ENCODE results near the gene CNNM1. TPM values are rescaled to one million over a fixed set of nuclear protein-coding genes. Genes with fewer than 3 reads are reported as not detected.

The CNNM1 gene
- total RNA-seq, 1 experiment from 2014 or later = 0.90 TPM

- ChIA-PET POLR2A (no interaction called here), CTCF (no interaction called here)
- no peak for ATAC-seq
Measured at GRCh38 chr10:99372546-99373271, 43.6 kb downstream of the CNNM1 start.

GRCh38 chr10:99374526-99374925 lies 45.4 kb downstream of the CNNM1 start:
- peaks cover 6% of the 10 kb centered on the region for H3K4me1 Mint-ChIP-seq
- H3K4me3 Mint-ChIP-seq = no peak overlapping the region
- CTCF ChIA-PET = no interaction called here
- no peaks in the 10 kb centered on the region; the same call in 1 of the 2 replicates for H3K27me3 Mint-ChIP-seq (ENCODE audit: low read depth)
- DNase-seq (ENCODE audit: low spot score) = no peak
- POLR2A ChIA-PET = no interaction called here
- no peak for TF ChIP-seq MXD4 (CRISPR knock-in tag; IDR thresholded peaks at IDR 0.05; ENCODE audit: borderline replicate concordance)
- no peak for TF ChIP-seq ZNF138 (CRISPR knock-in tag; conservative IDR thresholded peaks at IDR 0.05)
- no peak for TF ChIP-seq KAT7 (CRISPR knock-in tag; IDR thresholded peaks at IDR 0.05; ENCODE audit: borderline replicate concordance)
- no peak for TF ChIP-seq ZNF263 (CRISPR knock-in tag; IDR thresholded peaks at IDR 0.05; ENCODE audit: low read depth)
- no peak for TF ChIP-seq CREB1 (CRISPR knock-in tag; IDR thresholded peaks at IDR 0.05)
- TF ChIP-seq ZMAT4 (CRISPR knock-in tag; IDR thresholded peaks at IDR 0.05) = no peak
- no peak for TF ChIP-seq SOX15 (CRISPR knock-in tag; IDR thresholded peaks at IDR 0.05)
- TF ChIP-seq EMX1 (CRISPR knock-in tag; IDR thresholded peaks at IDR 0.05) = no peak
- TF ChIP-seq ZNF219 (CRISPR knock-in tag; IDR thresholded peaks at IDR 0.05; ENCODE audit: borderline replicate concordance) = no peak
- no peaks in the 10 kb centered on the region for H3K9me3 Mint-ChIP-seq
- H3K27ac Mint-ChIP-seq = no peak overlapping the region
- no peak for ATAC-seq
- H3K36me3 Mint-ChIP-seq = no peaks in the 10 kb centered on the region

More at GRCh38 chr10:99372546-99373271, 43.6 kb downstream of the CNNM1 start:
- Mint-ChIP-seq H3K27me3 (ENCODE audit: low read depth) (no peaks in the 10 kb centered on the region; the same call in none of the 2 replicates), H3K36me3 (no peaks in the 10 kb centered on the region), H3K27ac (no peak overlapping the region), H3K4me1 (peaks cover 6% of the 10 kb centered on the region), H3K9me3 (no peaks in the 10 kb centered on the region), H3K4me3 (no peak overlapping the region)
- no peak for DNase-seq (ENCODE audit: low spot score)
- TF ChIP-seq ZNF317 (CRISPR knock-in tag; IDR thresholded peaks at IDR 0.05; ENCODE audit: borderline replicate concordance, low read depth) = no peak
- no peak for TF ChIP-seq NFYB (CRISPR knock-in tag; conservative IDR thresholded peaks at IDR 0.05; ENCODE audit: low read depth)
- no peak for TF ChIP-seq CTCF (IDR thresholded peaks at IDR 0.05)
- no peak for TF ChIP-seq E2F4 (CRISPR knock-in tag; IDR thresholded peaks at IDR 0.05; ENCODE audit: borderline replicate concordance, low read depth)

GRCh38 chr10:99374972-99375371 lies 45.8 kb downstream of the CNNM1 start:
- ChIA-PET CTCF (no interaction called here), POLR2A (no interaction called here)
- H3K4me1 Mint-ChIP-seq = peaks cover 4% of the 10 kb centered on the region; the same call in 1 of the 2 replicates
- DNase-seq (ENCODE audit: low spot score) (no peak), ATAC-seq (no peak)
- no peak overlapping the region for H3K27ac Mint-ChIP-seq
- H3K9me3 Mint-ChIP-seq = no peaks in the 10 kb centered on the region
- no peak overlapping the region for H3K4me3 Mint-ChIP-seq
- H3K27me3 Mint-ChIP-seq (ENCODE audit: low read depth) = no peaks in the 10 kb centered on the region; the same call in 1 of the 2 replicates
- H3K36me3 Mint-ChIP-seq = no peaks in the 10 kb centered on the region
- TF ChIP-seq FOXP1 (CRISPR knock-in tag; IDR thresholded peaks at IDR 0.05; ENCODE audit: borderline replicate concordance) (no peak), PRDM15 (CRISPR knock-in tag; IDR thresholded peaks at IDR 0.05) (no peak), ZNF263 (CRISPR knock-in tag; IDR thresholded peaks at IDR 0.05; ENCODE audit: low read depth) (no peak), NFE2L1 (CRISPR knock-in tag; IDR thresholded peaks at IDR 0.05) (no peak), GABPB1 (CRISPR knock-in tag; IDR thresholded peaks at IDR 0.05) (no peak), GRHL2 (CRISPR knock-in tag; IDR thresholded peaks at IDR 0.05; ENCODE audit: insufficient replicate concordance, severe bottlenecking) (no peak), TEAD4 (CRISPR knock-in tag; IDR thresholded peaks at IDR 0.05) (no peak), ERG (CRISPR knock-in tag; IDR thresholded peaks at IDR 0.05) (no peak), RORB (CRISPR knock-in tag; IDR thresholded peaks at IDR 0.05) (no peak), KAT7 (CRISPR knock-in tag; IDR thresholded peaks at IDR 0.05; ENCODE audit: borderline replicate concordance) (no peak), SP1 (CRISPR knock-in tag; conservative IDR thresholded peaks at IDR 0.05) (no peak)
